Caco-2 (cell line): ENCODE data around the gene TGM1. TPM values are rescaled to one million over a fixed set of nuclear protein-coding genes. Genes with fewer than 3 reads are reported as not detected.

ENCODE experiments used
- BruUV-seq: library from RNA; stranded (reverse); fragments of 400-500 nt; replicated peaks from 2 replicates; lab custom pipeline; 2021; lab: Mats Ljungman, UMichigan
- CTCF ChIA-PET: fragments of 300-600 bp; sonication (Branson Sonifier 250); formaldehyde crosslinking; loops from one replicate; lab custom pipeline; 2022; ENCODE audit warnings: antibody characterized with exemption; lab: Charles Lee
- POLR2A ChIA-PET: fragments of 300-600 bp; sonication (Branson Sonifier 250); formaldehyde crosslinking; loops from one replicate; lab custom pipeline; 2022; ENCODE audit warnings: antibody characterized with exemption; lab: Charles Lee
- DNase-seq, 2 experiments: peaks; one replicate each; pipeline versions ENCODE4 v3.0.0 to v3.0.0-alpha.2; 2020 to 2022
- H3K27me3 ChIP-seq: replicated peaks from 2 replicates; pipeline ENCODE4 v1.6.0; 2011; ENCODE audit warnings: low read length; ENCODE audit not compliant: control insufficient read depth, insufficient read depth
- H3K36me3 ChIP-seq: 2 replicates; pipeline ENCODE4 v1.5.1; 2011; ENCODE audit warnings: low read length; ENCODE audit not compliant: control insufficient read depth, insufficient read depth
- H3K4me1 ChIP-seq: fragments of 250-450 bp; sonication (Bioruptor Pico); 2 replicates; pipeline ENCODE4 v1.5.1; 2020; ENCODE audit warnings: mild to moderate bottlenecking
- H3K4me3 ChIP-seq: 2 replicates; pipeline ENCODE4 v1.5.1; 2011; ENCODE audit warnings: low read depth, mild to moderate bottlenecking, control low read depth, low read length
- H3K9me3 ChIP-seq: fragments of 250-450 bp; sonication (Bioruptor Pico); 2 replicates; pipeline ENCODE4 v1.5.1; 2020; ENCODE audit warnings: mild to moderate bottlenecking, moderate library complexity
- H3K27ac Mint-ChIP-seq: one replicate; pipeline ENCODE4 v1.8.0; 2022; ENCODE audit warnings: mixed read lengths; ENCODE audit not compliant: unreplicated experiment
- H3K27me3 Mint-ChIP-seq: one replicate; pipeline ENCODE4 v1.8.0; 2022; ENCODE audit warnings: mixed read lengths; ENCODE audit not compliant: insufficient read depth, unreplicated experiment
- H3K36me3 Mint-ChIP-seq: one replicate; pipeline ENCODE4 v1.8.0; 2022; ENCODE audit warnings: mild to moderate bottlenecking, mixed read lengths; ENCODE audit not compliant: insufficient read depth, unreplicated experiment
- H3K4me1 Mint-ChIP-seq: one replicate; pipeline ENCODE4 v1.8.0; 2022; ENCODE audit warnings: low read depth, mixed read lengths; ENCODE audit not compliant: unreplicated experiment
- H3K4me3 Mint-ChIP-seq: one replicate; pipeline ENCODE4 v1.8.0; 2022; ENCODE audit warnings: mild to moderate bottlenecking, moderate library complexity, mixed read lengths; ENCODE audit not compliant: unreplicated experiment
- H3K9me3 Mint-ChIP-seq: one replicate; pipeline ENCODE4 v1.8.0; 2022; ENCODE audit warnings: mixed read lengths; ENCODE audit not compliant: unreplicated experiment
- intact Hi-C: fragments of 100-400 bp; cut with micrococcal nuclease; formaldehyde crosslinking; loops from one replicate; pipeline ENCODE4 v1.10.0; 2022; ENCODE audit not compliant: unreplicated experiment
- total RNA-seq: library from RNA; stranded (reverse); gene quantifications from 2 replicates; pipeline ENCODE4 v1.2.3, GENCODE V29; 2022
- TF ChIP-seq, protein P1 (sequence below), 2 experiments: fragments of 200-600 bp in 1 of 2; IDR thresholded peaks; 1 replicate in 1 of 2; 2 replicates in 1 of 2; pipeline versions ENCODE4 v1.5.1 to v1.8.0; 2011 to 2022; ENCODE audit warnings: antibody characterized with exemption in 1 of 2, control low read depth in 1 of 2, inconsistent platforms in 1 of 2, low read depth in 1 of 2, low read length in 1 of 2, mild to moderate bottlenecking in 1 of 2, moderate library complexity in 1 of 2; ENCODE audit not compliant: insufficient read depth in 1 of 2, severe bottlenecking in 1 of 2, unreplicated experiment in 1 of 2

The TGM1 gene
- total RNA-seq, 1 experiment from 2014 or later: 5.9 TPM

DNA sequence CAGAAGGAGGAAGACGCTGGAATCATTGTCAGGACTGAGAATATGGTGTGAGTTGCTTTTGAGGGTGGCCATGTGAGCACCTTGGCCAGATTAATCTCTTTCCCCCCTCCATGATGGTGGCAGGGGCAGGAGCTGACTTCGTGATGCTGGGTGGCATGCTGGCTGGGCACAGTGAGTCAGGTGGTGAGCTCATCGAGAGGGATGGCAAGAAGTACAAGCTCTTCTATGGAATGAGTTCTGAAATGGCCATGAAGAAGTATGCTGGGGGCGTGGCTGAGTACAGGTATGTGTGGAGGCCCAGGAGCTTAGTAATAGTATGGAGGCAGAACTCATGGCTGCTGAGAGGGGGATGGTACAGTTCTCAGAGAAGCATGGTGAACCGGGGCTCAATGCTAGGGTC is 24.9 kb downstream of the TGM1 start:
- Mint-ChIP-seq H3K4me3 (no peak overlapping the region), H3K9me3 (no peaks in the 10 kb centered on the region), H3K27me3 (no peaks in the 10 kb centered on the region), H3K27ac (peak overlapping the region; percentile 61), H3K36me3 (peaks cover 62% of the 10 kb centered on the region), H3K4me1 (peaks cover 9% of the 10 kb centered on the region)
- Histone ChIP-seq H3K9me3 (no peaks in the 10 kb centered on the region), H3K4me3 (no peak overlapping the region), H3K36me3 (peaks cover 5% of the 10 kb centered on the region), H3K4me1 (no peaks in the 10 kb centered on the region), H3K27me3 (no peaks in the 10 kb centered on the region)
- BruUV-seq: no TSS peak
- TF ChIP-seq, protein P1, sequence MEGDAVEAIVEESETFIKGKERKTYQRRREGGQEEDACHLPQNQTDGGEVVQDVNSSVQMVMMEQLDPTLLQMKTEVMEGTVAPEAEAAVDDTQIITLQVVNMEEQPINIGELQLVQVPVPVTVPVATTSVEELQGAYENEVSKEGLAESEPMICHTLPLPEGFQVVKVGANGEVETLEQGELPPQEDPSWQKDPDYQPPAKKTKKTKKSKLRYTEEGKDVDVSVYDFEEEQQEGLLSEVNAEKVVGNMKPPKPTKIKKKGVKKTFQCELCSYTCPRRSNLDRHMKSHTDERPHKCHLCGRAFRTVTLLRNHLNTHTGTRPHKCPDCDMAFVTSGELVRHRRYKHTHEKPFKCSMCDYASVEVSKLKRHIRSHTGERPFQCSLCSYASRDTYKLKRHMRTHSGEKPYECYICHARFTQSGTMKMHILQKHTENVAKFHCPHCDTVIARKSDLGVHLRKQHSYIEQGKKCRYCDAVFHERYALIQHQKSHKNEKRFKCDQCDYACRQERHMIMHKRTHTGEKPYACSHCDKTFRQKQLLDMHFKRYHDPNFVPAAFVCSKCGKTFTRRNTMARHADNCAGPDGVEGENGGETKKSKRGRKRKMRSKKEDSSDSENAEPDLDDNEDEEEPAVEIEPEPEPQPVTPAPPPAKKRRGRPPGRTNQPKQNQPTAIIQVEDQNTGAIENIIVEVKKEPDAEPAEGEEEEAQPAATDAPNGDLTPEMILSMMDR (IDR thresholded peaks at IDR 0.05; ENCODE audit: insufficient read depth in 1 of 2, low read depth in 1 of 2, low read length in 1 of 2, severe bottlenecking in 1 of 2, unreplicated experiment in 1 of 2): no peak
- no peak for DNase-seq
- ChIA-PET POLR2A (interaction anchor here (1.5 kb wide), 1 partner anchor 24 kb away, joined by 4 read pairs; no protein-coding TSS in a partner anchor), CTCF (interaction anchor here (0.9 kb wide), 2 partner anchors 25 to 70 kb away, joined by 3 to 4 read pairs; partner anchors contain the start of genes CHMP4A and CIDEB)
- intact Hi-C loops: no loop called here

DNA sequence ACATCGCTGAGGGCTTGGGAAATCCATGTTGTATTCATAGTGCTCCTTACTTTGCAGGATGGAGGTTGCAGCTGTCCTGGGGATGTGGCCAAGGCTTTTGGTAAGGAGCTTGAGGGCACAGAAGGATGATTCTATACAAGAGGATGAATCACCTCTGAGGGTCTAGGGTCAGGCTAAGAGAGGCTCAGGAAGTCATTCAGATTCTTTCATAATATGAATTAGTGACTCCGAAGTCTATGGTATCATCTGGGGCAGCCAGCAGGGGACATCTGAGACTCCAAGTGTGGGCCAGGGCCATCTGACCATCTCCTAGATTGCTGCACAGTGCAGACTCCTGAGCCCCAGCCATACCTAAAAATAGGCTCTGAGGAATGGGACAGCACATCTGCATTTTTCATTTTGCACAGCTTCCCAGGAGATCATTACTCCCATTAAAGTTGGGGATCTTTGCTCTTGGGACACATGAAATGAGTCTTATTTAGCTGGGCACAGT is 25.5 kb downstream of the TGM1 start:
- TF ChIP-seq, protein P1 (IDR thresholded peaks at IDR 0.05; ENCODE audit: insufficient read depth in 1 of 2, low read depth in 1 of 2, low read length in 1 of 2, severe bottlenecking in 1 of 2, unreplicated experiment in 1 of 2): no peak
- peaks cover 9% of the 10 kb centered on the region for H3K4me1 Mint-ChIP-seq

DNA sequence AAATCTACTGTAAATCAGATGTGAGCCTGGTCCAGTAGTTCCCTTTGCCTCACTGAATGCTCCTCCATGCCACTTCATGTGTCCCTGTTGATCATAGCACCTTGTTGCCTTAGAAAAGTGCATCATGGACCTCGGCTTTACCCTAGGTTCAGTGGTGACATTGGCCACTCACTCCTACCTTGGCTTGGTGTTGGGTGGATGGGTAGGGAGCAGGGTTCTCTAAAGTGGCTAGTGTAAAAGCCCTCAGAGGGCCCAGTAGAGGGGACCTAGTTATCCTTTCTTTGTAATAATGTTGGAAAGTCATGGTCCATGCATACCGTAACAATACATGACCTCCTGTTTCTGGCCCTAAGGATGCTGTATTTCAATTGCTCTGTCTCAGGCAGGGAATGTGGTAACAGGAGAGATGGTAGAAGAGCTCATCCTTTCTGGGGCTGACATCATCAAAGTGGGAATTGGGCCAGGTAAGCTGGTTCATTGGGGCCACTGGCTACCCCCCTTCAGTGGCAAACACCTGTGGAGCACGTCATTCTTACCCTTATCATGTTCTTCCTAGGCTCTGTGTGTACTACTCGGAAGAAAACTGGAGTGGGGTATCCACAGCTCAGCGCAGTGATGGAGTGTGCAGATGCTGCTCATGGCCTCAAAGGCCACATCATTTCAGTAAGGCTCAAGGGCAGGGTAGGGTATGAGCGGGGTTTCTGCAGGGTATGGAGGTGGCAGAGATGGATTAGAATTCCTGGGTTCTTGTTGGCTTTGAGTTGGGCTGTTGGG is 26.1 kb downstream of the TGM1 start:
- Mint-ChIP-seq H3K27me3 (no peaks in the 10 kb centered on the region), H3K9me3 (no peaks in the 10 kb centered on the region), H3K36me3 (peaks cover 50% of the 10 kb centered on the region), H3K4me1 (peaks cover 9% of the 10 kb centered on the region), H3K4me3 (no peak overlapping the region), H3K27ac (no peak overlapping the region)
- TF ChIP-seq, protein P1 (IDR thresholded peaks at IDR 0.05; ENCODE audit: insufficient read depth in 1 of 2, low read depth in 1 of 2, low read length in 1 of 2, severe bottlenecking in 1 of 2, unreplicated experiment in 1 of 2): no peak
- Histone ChIP-seq H3K27me3 (no peaks in the 10 kb centered on the region), H3K9me3 (no peaks in the 10 kb centered on the region), H3K4me3 (no peak overlapping the region), H3K4me1 (no peaks in the 10 kb centered on the region), H3K36me3 (peaks cover 5% of the 10 kb centered on the region)
- no peak for DNase-seq
- ChIA-PET POLR2A (interaction anchor here (1.5 kb wide), 1 partner anchor 23 kb away, joined by 4 read pairs; no protein-coding TSS in a partner anchor), CTCF (no interaction called here)
- intact Hi-C loops: no loop called here
- no TSS peak for BruUV-seq

More for the DNA sequence above, 25.5 kb downstream of the TGM1 start:
- Histone ChIP-seq H3K36me3 (peaks cover 5% of the 10 kb centered on the region), H3K27me3 (no peaks in the 10 kb centered on the region), H3K9me3 (no peaks in the 10 kb centered on the region), H3K4me1 (no peaks in the 10 kb centered on the region), H3K4me3 (no peak overlapping the region)
- no peak for DNase-seq
- no peak overlapping the region for H3K4me3 Mint-ChIP-seq
- no peaks in the 10 kb centered on the region for H3K27me3 Mint-ChIP-seq
- intact Hi-C loops: no loop called here
- H3K9me3 Mint-ChIP-seq: no peaks in the 10 kb centered on the region
- no peak overlapping the region for H3K27ac Mint-ChIP-seq
- BruUV-seq: no TSS peak
- CTCF ChIA-PET: interaction anchor here (0.9 kb wide), 2 partner anchors 24 to 71 kb away, joined by 3 to 4 read pairs; partner anchors contain the start of genes CHMP4A and CIDEB
- H3K36me3 Mint-ChIP-seq: peaks cover 56% of the 10 kb centered on the region
- POLR2A ChIA-PET: interaction anchor here (1.5 kb wide), 1 partner anchor 24 kb away, joined by 4 read pairs; no protein-coding TSS in a partner anchor
